Breast epithelium (tissue), 3 donors: ENCODE measurements around the gene TNN.

Source experiments
- POLR2A ChIP-seq: fragments of 450-650 bp; IDR thresholded peaks from one replicate; pipeline ENCODE4 v1.6.1; 2016; ENCODE audit warnings: antibody characterized with exemption, mild to moderate bottlenecking, moderate library complexity
- POLR2AphosphoS5 ChIP-seq, 3 donors: sonication (generic); formaldehyde crosslinking; IDR thresholded peaks; one replicate each; pipeline ENCODE4 v1.6.1; 2017; ENCODE audit warnings: antibody characterized with exemption in 3 of 3
- TF ChIP-seq, protein P1 (sequence below), 3 donors: fragments of 450-650 bp; IDR thresholded peaks; one replicate each; pipeline ENCODE4 v1.5.1; 2016 to 2017; ENCODE audit warnings: antibody characterized with exemption in 3 of 3, mild to moderate bottlenecking in 3 of 3, moderate library complexity in 3 of 3

GRCh38 chr1:175133673-175134435, 66.2 kb downstream of the TNN start:
- no peak for TF ChIP-seq POLR2A
- TF ChIP-seq, protein P1, sequence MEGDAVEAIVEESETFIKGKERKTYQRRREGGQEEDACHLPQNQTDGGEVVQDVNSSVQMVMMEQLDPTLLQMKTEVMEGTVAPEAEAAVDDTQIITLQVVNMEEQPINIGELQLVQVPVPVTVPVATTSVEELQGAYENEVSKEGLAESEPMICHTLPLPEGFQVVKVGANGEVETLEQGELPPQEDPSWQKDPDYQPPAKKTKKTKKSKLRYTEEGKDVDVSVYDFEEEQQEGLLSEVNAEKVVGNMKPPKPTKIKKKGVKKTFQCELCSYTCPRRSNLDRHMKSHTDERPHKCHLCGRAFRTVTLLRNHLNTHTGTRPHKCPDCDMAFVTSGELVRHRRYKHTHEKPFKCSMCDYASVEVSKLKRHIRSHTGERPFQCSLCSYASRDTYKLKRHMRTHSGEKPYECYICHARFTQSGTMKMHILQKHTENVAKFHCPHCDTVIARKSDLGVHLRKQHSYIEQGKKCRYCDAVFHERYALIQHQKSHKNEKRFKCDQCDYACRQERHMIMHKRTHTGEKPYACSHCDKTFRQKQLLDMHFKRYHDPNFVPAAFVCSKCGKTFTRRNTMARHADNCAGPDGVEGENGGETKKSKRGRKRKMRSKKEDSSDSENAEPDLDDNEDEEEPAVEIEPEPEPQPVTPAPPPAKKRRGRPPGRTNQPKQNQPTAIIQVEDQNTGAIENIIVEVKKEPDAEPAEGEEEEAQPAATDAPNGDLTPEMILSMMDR (IDR thresholded peaks at IDR 0.05), result no peak
- no peak for TF ChIP-seq POLR2AphosphoS5 (IDR thresholded peaks at IDR 0.05)
